GM12891 (cell line): ENCODE results near the gene MLST8.
"Not testable (repeated sequence)": the region's sequence is repeated elsewhere in the genome, so short reads cannot be mapped to it uniquely, and the experiment has no call there.

ENCODE experiments used
- DNase-seq: peaks from one replicate; pipeline ENCODE4 v3.0.0; 2011; ENCODE audit warnings: low spot score; ENCODE audit not compliant: insufficient read length
- FAIRE-seq: peaks from 2 replicates; lab custom pipeline; 2011; peaks lifted over from hg19 to GRCh38; lab: Jason Lieb, UNC
- PAX5 ChIP-seq: IDR thresholded peaks from 2 replicates; pipeline ENCODE4 v1.6.1; 2011; ENCODE audit warnings: low read length, moderate library complexity, mild to moderate bottlenecking; ENCODE audit not compliant: insufficient read depth, severe bottlenecking
- POLR2A ChIP-seq: IDR thresholded peaks from 2 replicates; pipeline ENCODE4 v1.6.1; 2011; ENCODE audit warnings: low read depth, low read length, control low read depth
- POLR2AphosphoS5 ChIP-seq: IDR thresholded peaks from 2 replicates; pipeline ENCODE4 v1.6.1; 2011; ENCODE audit warnings: low read depth, low read length, control low read depth
- POU2F2 ChIP-seq: IDR thresholded peaks from 2 replicates; pipeline ENCODE4 v1.6.1; 2011; ENCODE audit warnings: low read depth, mild to moderate bottlenecking, control low read depth, low read length, moderate library complexity
- SPI1 ChIP-seq: IDR thresholded peaks from 2 replicates; pipeline ENCODE4 v1.6.1; 2011; ENCODE audit warnings: low read depth, low read length, control low read depth
- TAF1 ChIP-seq: IDR thresholded peaks from 2 replicates; pipeline ENCODE4 v1.6.1; 2011; ENCODE audit warnings: low read depth, low read length, control low read depth

Gene MLST8

DNA sequence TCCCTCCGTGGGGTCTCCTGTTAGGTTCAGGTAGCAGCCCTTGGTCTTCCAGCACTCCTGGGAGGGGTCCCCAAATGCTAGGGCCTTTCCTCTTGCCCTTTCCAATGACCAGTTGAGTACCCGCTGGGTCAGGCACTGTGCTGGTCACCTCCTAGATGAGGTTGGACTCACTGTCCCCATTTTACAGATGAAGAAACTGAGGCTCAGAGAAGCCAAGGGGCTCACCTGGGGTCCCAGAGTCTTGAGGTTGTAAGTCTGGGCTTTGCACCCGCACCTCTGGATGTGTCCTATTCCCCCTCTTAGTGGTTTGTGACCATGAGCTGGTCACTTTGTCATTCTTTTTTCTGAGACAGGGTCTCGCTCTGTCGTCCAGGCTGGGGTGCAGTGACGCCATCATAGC lies 7.5 kb upstream of the MLST8 start:
- no peak for FAIRE-seq
- no peak for TF ChIP-seq POLR2AphosphoS5
- no peak for TF ChIP-seq SPI1
- TF ChIP-seq PAX5: no peak
- TF ChIP-seq TAF1: no peak
- TF ChIP-seq POLR2A: no peak
- no peak for TF ChIP-seq POU2F2

DNA sequence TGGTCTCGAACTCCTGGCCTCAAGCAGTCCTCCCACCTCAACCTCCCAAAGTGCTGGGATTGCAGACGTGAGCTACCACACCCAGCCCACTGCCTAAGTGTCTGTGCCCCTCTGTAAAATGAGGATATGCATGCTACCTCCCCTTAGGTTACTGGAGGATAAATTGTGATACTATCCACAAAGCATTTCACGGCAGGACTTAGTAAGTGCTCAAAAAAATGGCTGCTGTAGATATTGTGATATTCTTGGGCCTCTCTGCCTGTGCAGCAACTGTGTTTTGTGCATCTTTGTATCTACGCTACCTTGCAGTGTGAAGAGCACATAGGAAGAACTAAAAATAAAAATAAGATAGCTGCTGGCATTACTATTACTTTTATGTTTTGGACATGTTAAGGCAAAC lies 7.0 kb upstream of the MLST8 start:
- DNase-seq (no peak), FAIRE-seq (no peak)
- TF ChIP-seq SPI1: no peak
- no peak for TF ChIP-seq POU2F2

More for the DNA sequence above, 7.5 kb upstream of the MLST8 start:
- DNase-seq: no peak

DNA sequence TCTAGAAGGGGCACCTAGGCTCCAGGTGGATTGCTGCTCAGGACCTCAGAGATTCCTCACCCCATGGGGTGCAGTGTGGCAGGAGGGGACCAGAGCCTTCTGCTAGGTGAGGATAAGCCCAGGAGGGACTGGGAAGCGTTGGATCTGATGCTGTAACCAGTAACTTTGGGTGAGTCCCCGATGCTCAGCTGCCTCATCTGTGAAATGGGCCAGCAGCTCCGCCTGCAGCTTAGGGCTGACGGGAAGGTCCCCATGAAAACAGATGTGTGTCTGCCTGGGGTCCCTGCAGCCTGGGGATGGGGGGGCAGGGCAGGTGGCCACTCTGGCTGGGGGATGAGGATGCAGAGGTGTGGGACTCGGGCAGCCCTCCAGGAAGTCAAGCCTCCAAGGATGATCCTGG lies 6.2 kb upstream of the MLST8 start:
- no peak for FAIRE-seq
- TF ChIP-seq PAX5 (no peak), POU2F2 (no peak), TAF1 (no peak), POLR2AphosphoS5 (no peak), SPI1 (no peak), POLR2A (no peak)
- no peak for DNase-seq

DNA sequence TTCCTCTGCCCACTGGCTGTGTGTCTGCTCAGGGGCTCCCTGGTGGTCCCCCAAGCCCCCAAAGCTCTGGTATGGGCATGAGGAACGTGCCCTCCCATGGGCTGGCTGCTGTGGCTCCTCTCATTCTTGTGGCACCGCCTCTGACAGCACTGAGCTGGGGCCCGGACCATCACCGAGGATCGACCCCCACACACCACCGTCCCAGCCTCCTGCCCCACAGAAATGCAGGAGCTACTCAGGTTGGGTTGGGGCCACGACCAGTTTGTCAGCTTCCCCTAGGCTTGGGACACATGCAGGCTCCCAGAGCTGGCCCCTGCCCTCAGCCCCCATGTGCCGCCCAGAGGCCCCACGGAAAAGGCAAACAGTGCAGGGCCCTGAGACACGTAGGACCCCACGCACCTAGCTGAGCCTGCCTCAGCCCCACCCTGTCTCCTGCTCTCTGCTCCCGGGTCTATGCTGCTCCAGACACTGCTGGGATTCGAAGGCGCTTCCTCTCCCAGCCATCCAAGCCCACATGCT lies 5.6 kb upstream of the MLST8 start:
- TF ChIP-seq POLR2A (no peak), POLR2AphosphoS5 (no peak), POU2F2 (no peak), TAF1 (no peak), PAX5 (no peak), SPI1 (no peak)

DNA sequence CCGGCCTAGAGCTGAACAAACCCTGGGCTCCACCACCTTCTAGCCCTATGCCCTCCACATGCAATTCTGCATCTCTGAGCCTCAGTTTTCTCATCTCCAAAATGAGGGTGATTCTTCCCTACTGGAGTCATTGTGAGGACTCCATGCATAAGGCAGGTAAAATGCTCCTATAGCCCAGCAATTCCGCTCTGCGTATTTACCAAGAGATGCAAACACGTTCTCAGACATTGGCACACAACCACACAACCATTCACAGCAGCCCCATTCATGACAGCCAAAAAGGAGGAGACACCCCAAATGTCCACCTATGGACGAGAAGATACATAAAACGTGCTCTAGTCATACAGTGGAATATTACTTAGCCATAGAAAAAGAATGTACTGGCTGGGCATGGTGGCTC lies 4.9 kb upstream of the MLST8 start:
- FAIRE-seq (no peak), DNase-seq (no peak)
- TF ChIP-seq PAX5 (no peak), POLR2A (no peak), SPI1 (no peak), POU2F2 (no peak), TAF1 (no peak), POLR2AphosphoS5 (no peak)

More for the DNA sequence above, 5.6 kb upstream of the MLST8 start:
- no peak for DNase-seq
- no peak for FAIRE-seq

DNA sequence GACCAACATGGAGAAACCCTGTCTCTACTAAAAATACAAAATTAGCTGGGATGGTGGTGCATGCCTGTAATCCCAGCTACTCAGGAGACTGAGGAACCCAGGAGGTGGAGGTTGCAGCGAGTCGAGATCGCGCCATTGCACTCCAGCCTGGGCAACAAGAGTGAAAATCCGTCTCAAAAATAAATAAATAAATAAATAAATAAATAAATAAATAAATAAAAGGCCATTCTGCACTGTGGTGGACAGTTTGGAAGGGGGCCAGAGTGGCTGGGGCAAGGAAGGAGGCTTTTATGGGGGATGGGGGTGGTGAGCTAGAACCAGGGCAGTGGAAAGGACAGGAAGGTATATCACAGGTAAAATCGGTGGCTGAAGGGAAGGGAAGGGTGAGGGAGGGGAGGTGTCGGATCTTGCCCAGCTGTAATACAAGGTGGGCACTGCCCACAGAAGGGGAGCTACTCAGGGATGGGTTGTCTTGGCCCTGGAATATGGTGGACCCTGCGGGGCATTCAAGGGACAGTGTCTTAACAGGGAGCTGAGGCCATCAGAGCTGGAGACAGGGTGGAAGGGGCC lies 2.0 kb upstream of the MLST8 start:
- not testable (repeated sequence) for FAIRE-seq

DNA sequence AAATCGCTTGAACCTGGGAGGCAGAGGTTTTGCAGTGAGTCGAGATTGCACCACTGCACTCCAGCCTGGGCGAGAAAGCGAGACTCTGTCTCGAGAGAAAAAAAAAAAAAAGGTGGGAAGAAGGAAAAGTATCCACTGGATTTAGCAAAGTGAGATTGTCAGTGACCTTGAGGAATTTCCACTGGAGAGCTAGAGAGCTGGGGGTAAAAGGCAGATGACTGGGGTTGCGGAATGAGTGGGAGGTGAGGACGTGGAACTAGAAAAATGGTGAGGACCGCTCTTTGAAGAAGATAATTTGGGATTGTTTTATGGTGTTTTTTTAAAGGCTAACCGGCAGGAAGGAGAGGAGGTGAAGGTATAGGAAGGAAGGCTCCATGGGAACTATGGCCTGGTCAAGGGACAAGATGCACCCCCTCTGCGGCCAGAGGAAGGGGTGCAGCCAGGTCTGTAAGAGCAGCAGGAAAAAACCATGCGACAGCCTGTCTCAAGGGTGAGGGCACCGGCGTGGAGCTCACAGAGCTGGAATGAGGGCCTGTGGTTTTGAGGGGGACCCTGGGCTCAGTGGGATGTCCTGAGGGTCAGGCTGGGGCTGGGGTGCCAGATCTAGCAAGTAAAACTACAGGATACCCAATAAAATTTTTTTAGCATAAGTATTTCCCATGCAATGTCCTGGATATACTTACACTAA lies 694 bp upstream of the MLST8 start:
- TF ChIP-seq POU2F2: no peak
- TF ChIP-seq POLR2A: no peak
- TF ChIP-seq POLR2AphosphoS5: no peak
- no peak for TF ChIP-seq PAX5
- TF ChIP-seq SPI1: no peak
- TF ChIP-seq TAF1: no peak
- DNase-seq (no peak), FAIRE-seq (no peak)

More for the DNA sequence above, 2.0 kb upstream of the MLST8 start:
- DNase-seq: not testable (repeated sequence)

DNA sequence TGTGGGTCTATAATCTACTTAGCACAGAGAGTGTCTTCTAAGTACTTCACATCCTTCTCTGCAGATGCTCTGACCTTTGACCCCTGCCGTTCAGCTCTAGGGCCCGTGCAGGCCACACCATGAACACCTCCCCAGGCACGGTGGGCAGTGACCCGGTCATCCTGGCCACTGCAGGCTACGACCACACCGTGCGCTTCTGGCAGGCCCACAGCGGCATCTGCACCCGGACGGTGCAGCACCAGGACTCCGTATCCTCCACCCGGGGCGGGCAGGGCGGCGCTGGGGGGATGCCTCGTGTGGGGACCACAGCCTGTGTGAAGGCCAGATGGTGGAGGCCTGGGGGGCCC lies 686 bp downstream of the MLST8 start:
- TF ChIP-seq PAX5: no peak
- TF ChIP-seq TAF1: no peak
- TF ChIP-seq POLR2AphosphoS5: no peak
- DNase-seq: no peak
- FAIRE-seq: no peak

DNA sequence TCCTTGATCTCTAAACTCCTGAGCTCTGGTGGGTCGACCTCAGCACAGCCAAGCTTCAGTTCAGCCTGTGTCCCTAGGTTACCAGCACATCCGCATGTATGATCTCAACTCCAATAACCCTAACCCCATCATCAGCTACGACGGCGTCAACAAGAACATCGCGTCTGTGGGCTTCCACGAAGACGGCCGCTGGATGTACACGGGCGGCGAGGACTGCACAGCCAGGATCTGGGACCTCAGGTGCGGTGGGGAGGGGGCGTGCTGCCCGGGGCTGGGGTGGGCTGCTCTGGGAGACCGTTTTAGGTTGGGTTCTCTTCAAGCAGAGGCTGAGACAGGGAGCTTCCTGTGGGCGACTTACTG lies 1.1 kb downstream of the MLST8 start:
- TF ChIP-seq POLR2A (no peak), TAF1 (no peak), PAX5 (no peak), SPI1 (no peak), POU2F2 (no peak), POLR2AphosphoS5 (no peak)
- DNase-seq (no peak), FAIRE-seq (no peak)

DNA sequence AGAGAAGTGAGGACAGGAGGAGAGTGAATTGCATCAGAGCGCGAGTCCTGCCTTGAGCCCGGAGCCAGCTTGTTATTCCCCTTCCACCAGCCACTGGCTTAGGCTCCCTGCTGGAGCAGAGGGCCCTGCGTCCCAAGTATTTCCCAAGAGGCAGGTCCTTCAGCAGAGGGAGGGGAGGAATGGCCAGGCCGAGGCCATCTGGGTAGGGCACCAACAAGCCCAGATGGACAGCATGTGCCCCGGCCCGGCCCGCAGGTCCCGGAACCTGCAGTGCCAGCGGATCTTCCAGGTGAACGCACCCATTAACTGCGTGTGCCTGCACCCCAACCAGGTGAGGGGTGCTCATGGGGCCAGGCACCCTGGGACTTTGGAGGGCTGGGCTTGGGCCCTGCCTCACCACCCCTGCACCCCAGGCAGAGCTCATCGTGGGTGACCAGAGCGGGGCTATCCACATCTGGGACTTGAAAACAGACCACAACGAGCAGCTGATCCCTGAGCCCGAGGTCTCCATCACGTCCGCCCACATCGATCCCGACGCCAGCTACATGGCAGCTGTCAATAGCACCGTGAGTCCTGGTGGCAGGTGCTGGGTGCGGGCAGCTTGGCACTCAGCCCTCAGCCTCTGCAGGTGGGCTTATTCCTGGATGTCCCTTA lies 1.7 kb downstream of the MLST8 start:
- DNase-seq: no peak
- TF ChIP-seq POU2F2: no peak
- TF ChIP-seq SPI1: no peak
- TF ChIP-seq TAF1: no peak
- TF ChIP-seq PAX5: no peak
- no peak for TF ChIP-seq POLR2AphosphoS5
- TF ChIP-seq POLR2A: 0 out of 2 replicates have a peak, but pooled peaks have one; percentile 38
- FAIRE-seq: no peak

DNA sequence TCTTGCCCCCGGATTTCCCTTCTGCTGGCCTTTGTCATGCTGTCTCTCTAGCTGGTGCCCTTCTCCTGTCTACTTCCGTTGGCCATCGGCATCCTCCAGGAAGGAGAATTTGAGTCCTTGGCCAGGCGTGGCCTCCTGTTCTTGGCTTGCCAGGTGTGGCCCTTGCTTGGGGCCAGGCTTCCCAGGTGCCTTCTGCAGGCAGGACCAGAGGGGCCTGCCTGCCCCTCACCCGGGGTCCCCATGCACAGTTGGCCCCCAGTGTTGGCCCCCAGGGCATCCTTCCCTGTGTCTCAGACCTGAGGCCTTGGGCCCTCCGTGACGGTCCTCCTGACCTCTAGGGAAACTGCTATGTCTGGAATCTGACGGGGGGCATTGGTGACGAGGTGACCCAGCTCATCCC lies 2.6 kb downstream of the MLST8 start:
- DNase-seq (no peak), FAIRE-seq (no peak)
- TF ChIP-seq PAX5 (no peak), POLR2A (no peak), POLR2AphosphoS5 (no peak), POU2F2 (no peak), SPI1 (no peak)
